Activated T-cell treated with anti-CD3 and anti-CD28 coated beads for 24 hours (primary cell): Measurements from ENCODE around the gene GATA2.
A peak's percentile ranks its signal among the peaks of the same experiment; 100 is the strongest.

ENCODE experiments used
- DNase-seq: peaks from one replicate; pipeline ENCODE4 v3.0.0-alpha.2; 2020; ENCODE audit warnings: low read depth

GATA2 gene

GRCh38 chr3:128455786-128456748, 36.9 kb downstream of the GATA2 start:
- no peak for DNase-seq

GRCh38 chr3:128455116-128455515, 37.9 kb downstream of the GATA2 start:
- no peak for DNase-seq

GRCh38 chr3:128454310-128454618, 38.7 kb downstream of the GATA2 start:
- no peak for DNase-seq

GRCh38 chr3:128453501-128454309, 39.3 kb downstream of the GATA2 start:
- DNase-seq: no peak

- no peak for DNase-seq
Measured at GRCh38 chr3:128452678-128453275, 40.2 kb downstream of the GATA2 start.

- no peak for DNase-seq
Measured at GRCh38 chr3:128452120-128452519, 40.9 kb downstream of the GATA2 start.

- DNase-seq: no peak
Measured at GRCh38 chr3:128449111-128449638, 43.8 kb downstream of the GATA2 start.

GRCh38 chr3:128448491-128448890, 44.5 kb downstream of the GATA2 start:
- DNase-seq: no peak

GRCh38 chr3:128447561-128448013, 45.4 kb downstream of the GATA2 start:
- DNase-seq: peak; percentile 35

GRCh38 chr3:128446821-128447220, 46.2 kb downstream of the GATA2 start:
- DNase-seq: no peak

GRCh38 chr3:128445357-128445756, 47.6 kb downstream of the GATA2 start:
- DNase-seq: no peak

GRCh38 chr3:128443771-128444170, 49.2 kb downstream of the GATA2 start:
- no peak for DNase-seq

- no peak for DNase-seq
Measured at GRCh38 chr3:128442949-128443348, 50.1 kb downstream of the GATA2 start.

- DNase-seq: no peak
Measured at GRCh38 chr3:128442070-128442469, 50.9 kb downstream of the GATA2 start.

GRCh38 chr3:128439226-128439625, 53.8 kb downstream of the GATA2 start:
- no peak for DNase-seq

- no peak for DNase-seq
Measured at GRCh38 chr3:128438488-128439072, 54.4 kb downstream of the GATA2 start.

- no peak for DNase-seq
Measured at GRCh38 chr3:128436214-128436613, 56.8 kb downstream of the GATA2 start.

- DNase-seq: no peak
Measured at GRCh38 chr3:128435561-128435960, 57.4 kb downstream of the GATA2 start.

- no peak for DNase-seq
Measured at GRCh38 chr3:128435058-128435457, 57.9 kb downstream of the GATA2 start.

GRCh38 chr3:128434524-128434923, 58.5 kb downstream of the GATA2 start:
- no peak for DNase-seq

- DNase-seq: no peak
Measured at GRCh38 chr3:128433837-128434165, 59.2 kb downstream of the GATA2 start.
